ENCODE data around the gene RYR2. TPM values are rescaled to one million over a fixed set of nuclear protein-coding genes. Genes with fewer than 3 reads are reported as not detected.

RYR2 gene
- total and polyA plus RNA-seq, 2 of the 8 experiments (the other 6 are each of a cell fraction or from before 2014, with no cell fraction given) = 1.3 to 4.4 TPM

DNA sequence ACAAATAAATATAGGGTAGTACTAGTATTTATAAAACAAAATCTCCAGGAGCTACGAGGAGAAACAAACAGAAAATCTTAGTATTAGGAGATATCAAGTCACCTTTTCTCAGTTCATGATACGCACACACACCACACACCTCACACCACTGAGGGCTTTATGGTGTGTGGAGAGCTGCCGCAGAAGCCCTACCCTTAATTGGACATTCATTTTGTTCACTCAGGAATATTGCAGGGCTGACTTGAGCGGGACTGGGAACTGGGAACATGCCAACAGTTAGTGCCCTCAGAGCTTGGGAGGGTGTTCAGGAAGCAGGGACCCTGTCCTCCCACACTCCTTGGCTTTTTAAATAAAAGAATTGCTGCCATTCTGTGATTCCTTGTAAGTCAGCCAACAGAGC lies 386.8 kb downstream of the RYR2 start:
- Histone ChIP-seq H4K91ac (replicated peaks; ENCODE audit: insufficient read length, low read length) (no peak overlapping the region), H3K27ac (ENCODE audit: low read depth, low read length) (no peak overlapping the region), H2BK12ac (ENCODE audit: low read depth, low read length) (no peak overlapping the region), H4K20me1 (replicated peaks in 1 of 2; ENCODE audit: control insufficient read depth in 1 of 2, insufficient read depth in 2 of 2, low read length in 2 of 2) (no peaks in the 10 kb centered on the region), H3K4me2 (ENCODE audit: insufficient read depth in 1 of 2, low read depth in 2 of 2, low read length in 2 of 2) (no peak overlapping the region), H2BK15ac (ENCODE audit: low read length) (no peak overlapping the region), H4K5ac (ENCODE audit: insufficient read length, low read depth, low read length) (no peak overlapping the region), H3K36me3 (ENCODE audit: control insufficient read depth in 2 of 4, insufficient read depth in 4 of 4, low read length in 3 of 4) (no peaks in the 10 kb centered on the region), H3K56ac (replicated peaks; ENCODE audit: insufficient read length, low read depth, low read length) (no peak overlapping the region), H2BK5ac (ENCODE audit: low read depth, low read length) (no peak overlapping the region), H2BK120ac (replicated peaks; ENCODE audit: low read depth, low read length) (no peak overlapping the region), H3K79me2 (ENCODE audit: control insufficient read depth in 1 of 2, insufficient read depth in 2 of 2, low read length in 2 of 2) (no peaks in the 10 kb centered on the region), H3K79me1 (ENCODE audit: low read depth, low read length) (no peaks in the 10 kb centered on the region), H3K4me3 (ENCODE audit: extremely low read depth in 1 of 4, insufficient read depth in 2 of 4, low read depth in 3 of 4, low read length in 4 of 4) (no peak overlapping the region), H3K23ac (ENCODE audit: insufficient read length) (no peak overlapping the region), H4K8ac (ENCODE audit: extremely low read depth, insufficient read depth, low read length) (no peak overlapping the region), H3K23me2 (ENCODE audit: low read depth, low read length) (no peaks in the 10 kb centered on the region), H3K14ac (ENCODE audit: insufficient read length) (no peak overlapping the region), H3K27me3 (replicated peaks in 1 of 4; ENCODE audit: control insufficient read depth in 3 of 4, extremely low read depth in 1 of 4, insufficient read depth in 3 of 4, low read length in 3 of 4) (no peaks in the 10 kb centered on the region), H2AFZ (ENCODE audit: low read length) (no peak overlapping the region), H3K9me3 (ENCODE audit: insufficient read depth in 2 of 2, low read depth in 1 of 2, low read length in 1 of 2) (no peaks in the 10 kb centered on the region), H3K9ac (replicated peaks in 1 of 4; ENCODE audit: extremely low read depth in 1 of 4, low read depth in 3 of 4, low read length in 3 of 4) (no peak overlapping the region), H3K4ac (replicated peaks; ENCODE audit: insufficient read length, low read depth, low read length) (no peak overlapping the region), H2AK5ac (ENCODE audit: low read depth, low read length) (no peak overlapping the region), H3K4me1 (replicated peaks in 1 of 4; ENCODE audit: control insufficient read depth in 3 of 4, insufficient read depth in 4 of 4, low read length in 3 of 4) (no peaks in the 10 kb centered on the region), H2BK20ac (ENCODE audit: low read length) (no peak overlapping the region), H3K18ac (ENCODE audit: extremely low read depth, low read length) (no peak overlapping the region; the same call in 1 of the 2 replicates)
- DNase-seq (ENCODE audit: low read depth in 1 of 2, low spot score in 2 of 2) (no peak), FAIRE-seq (no peak)
- WGBS, 2 experiments (ENCODE audit: extremely low coverage in 1 of 2, insufficient coverage in 1 of 2, insufficient read length in 1 of 2, insufficient replicate concordance in 2 of 2, low coverage in 1 of 2, low lambda C conversion rate in 2 of 2, missing lambda C conversion rate in 1 of 2) = 96% methylated on average over 4 of the region's 4 CpGs; no CpG with 5 or more reads in 1 of the 2 experiments
- ChIA-PET CTCF (ENCODE audit: partially characterized antibody) (no interaction called here), POLR2A (ENCODE audit: partially characterized antibody) (no interaction called here)
- TF ChIP-seq TEAD4 (IDR thresholded peaks at IDR 0.05; ENCODE audit: low read depth, low read length) (no peak), GABPA (IDR thresholded peaks at IDR 0.05; ENCODE audit: borderline replicate concordance, insufficient read depth, low read length) (no peak), TAF7 (optimal IDR thresholded peaks at IDR 0.05; ENCODE audit: borderline replicate concordance, low read depth, low read length) (no peak), SP1 (IDR thresholded peaks at IDR 0.05; ENCODE audit: low read depth, low read length) (no peak), CTBP2 (IDR thresholded peaks at IDR 0.05; ENCODE audit: borderline replicate concordance, insufficient read depth, insufficient read length, low read length) (no peak), SAP30 (IDR thresholded peaks at IDR 0.05; ENCODE audit: insufficient read depth, insufficient replicate concordance, low read length) (no peak), BRCA1 (IDR thresholded peaks at IDR 0.05; ENCODE audit: low read depth, low read length) (no peak), SRF (IDR thresholded peaks at IDR 0.05; ENCODE audit: low read depth, low read length) (no peak), CBX8 (IDR thresholded peaks at IDR 0.05; ENCODE audit: borderline replicate concordance, low read depth, low read length) (no peak), SP2 (IDR thresholded peaks at IDR 0.05; ENCODE audit: low read length) (no peak)
- TF ChIP-seq, protein P1, sequence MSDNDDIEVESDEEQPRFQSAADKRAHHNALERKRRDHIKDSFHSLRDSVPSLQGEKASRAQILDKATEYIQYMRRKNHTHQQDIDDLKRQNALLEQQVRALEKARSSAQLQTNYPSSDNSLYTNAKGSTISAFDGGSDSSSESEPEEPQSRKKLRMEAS (IDR thresholded peaks at IDR 0.05) = no peak
- TF ChIP-seq, protein P2, sequence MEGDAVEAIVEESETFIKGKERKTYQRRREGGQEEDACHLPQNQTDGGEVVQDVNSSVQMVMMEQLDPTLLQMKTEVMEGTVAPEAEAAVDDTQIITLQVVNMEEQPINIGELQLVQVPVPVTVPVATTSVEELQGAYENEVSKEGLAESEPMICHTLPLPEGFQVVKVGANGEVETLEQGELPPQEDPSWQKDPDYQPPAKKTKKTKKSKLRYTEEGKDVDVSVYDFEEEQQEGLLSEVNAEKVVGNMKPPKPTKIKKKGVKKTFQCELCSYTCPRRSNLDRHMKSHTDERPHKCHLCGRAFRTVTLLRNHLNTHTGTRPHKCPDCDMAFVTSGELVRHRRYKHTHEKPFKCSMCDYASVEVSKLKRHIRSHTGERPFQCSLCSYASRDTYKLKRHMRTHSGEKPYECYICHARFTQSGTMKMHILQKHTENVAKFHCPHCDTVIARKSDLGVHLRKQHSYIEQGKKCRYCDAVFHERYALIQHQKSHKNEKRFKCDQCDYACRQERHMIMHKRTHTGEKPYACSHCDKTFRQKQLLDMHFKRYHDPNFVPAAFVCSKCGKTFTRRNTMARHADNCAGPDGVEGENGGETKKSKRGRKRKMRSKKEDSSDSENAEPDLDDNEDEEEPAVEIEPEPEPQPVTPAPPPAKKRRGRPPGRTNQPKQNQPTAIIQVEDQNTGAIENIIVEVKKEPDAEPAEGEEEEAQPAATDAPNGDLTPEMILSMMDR (IDR thresholded peaks at IDR 0.05; ENCODE audit: control extremely low read depth in 1 of 3, insufficient read depth in 1 of 3, low read depth in 1 of 3, low read length in 3 of 3) = no peak
